Measurements from ENCODE around the gene POGK. TPM values are rescaled to one million over a fixed set of nuclear protein-coding genes. Genes with fewer than 3 reads are reported as not detected.

POGK gene
- total and polyA plus RNA-seq, 2 experiments from 2014 or later: 10.9 to 31.4 TPM

DNA sequence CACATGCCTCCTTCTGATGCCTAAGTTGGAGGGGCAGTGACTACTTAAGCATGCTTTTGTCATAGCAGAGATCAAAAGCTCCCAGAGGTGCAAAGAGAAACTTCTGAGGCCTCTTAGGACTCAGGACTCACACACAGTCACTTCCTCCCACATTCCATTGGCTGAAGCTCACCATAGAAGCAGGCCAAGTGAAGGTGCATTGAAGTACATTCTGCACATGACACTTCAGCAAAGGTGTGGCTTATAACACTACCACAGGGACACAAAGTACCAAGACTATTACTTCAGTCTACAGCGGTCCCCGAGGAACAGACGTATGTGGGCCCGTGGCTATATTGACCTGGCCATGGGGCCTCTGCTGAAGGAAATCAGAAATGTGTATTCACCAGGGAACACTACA, 2.5 kb upstream of the POGK start (continued):
- TF ChIP-seq JUNB (IDR thresholded peaks at IDR 0.05; ENCODE audit: unreplicated experiment) (no peak), ZNF114 (CRISPR knock-in tag; IDR thresholded peaks at IDR 0.05) (no peak), ZNF331 (CRISPR knock-in tag; IDR thresholded peaks at IDR 0.05; ENCODE audit: low read depth) (no peak), CREB1 (CRISPR knock-in tag; IDR thresholded peaks at IDR 0.05; ENCODE audit: low read depth) (no peak), ZNF462 (CRISPR knock-in tag; IDR thresholded peaks at IDR 0.05) (no peak), EZH2 (IDR thresholded peaks at IDR 0.05; ENCODE audit: low read depth, unreplicated experiment) (no peak)

GRCh38 chr1:166839600-166840308, 479 bp downstream of the POGK start:
- H3K27me3 Mint-ChIP-seq (ENCODE audit: insufficient read depth, low read depth, poor library complexity): peaks cover 13% of the 10 kb centered on the region
- Histone ChIP-seq H3K4me3 (peak overlapping the region; percentile 87), H3K36me3 (ENCODE audit: insufficient read depth) (peaks cover 40% of the 10 kb centered on the region), H2AFZ (no peak overlapping the region), H3K27ac (ENCODE audit: low read depth) (peak overlapping the region; percentile 88), H3K79me2 (replicated peaks; ENCODE audit: insufficient read depth) (peaks cover 45% of the 10 kb centered on the region), H3K4me2 (peak overlapping the region; percentile 96), H3K27me3 (ENCODE audit: insufficient read depth) (no peaks in the 10 kb centered on the region), H4K20me1 (replicated peaks; ENCODE audit: insufficient read depth) (peaks cover 5% of the 10 kb centered on the region), H3K4me1 (ENCODE audit: insufficient read depth) (peaks cover 15% of the 10 kb centered on the region), H3F3A (replicated peaks; ENCODE audit: low read depth) (0 out of 2 replicates have a peak, but pooled peaks cover 6% of the 10 kb centered on the region), H3K9me2 (ENCODE audit: insufficient read depth) (peaks cover 7% of the 10 kb centered on the region; the same call in 1 of the 2 replicates)
- H3K4me3 Mint-ChIP-seq: peak overlapping the region; percentile 95
- no peaks in the 10 kb centered on the region for H3K9me3 Mint-ChIP-seq
- peak; percentile 45 to 48 for TF ChIP-seq CTCF (conservative IDR thresholded peaks at IDR 0.05; ENCODE audit: low read depth in 2 of 2)
- TF ChIP-seq, protein P1, sequence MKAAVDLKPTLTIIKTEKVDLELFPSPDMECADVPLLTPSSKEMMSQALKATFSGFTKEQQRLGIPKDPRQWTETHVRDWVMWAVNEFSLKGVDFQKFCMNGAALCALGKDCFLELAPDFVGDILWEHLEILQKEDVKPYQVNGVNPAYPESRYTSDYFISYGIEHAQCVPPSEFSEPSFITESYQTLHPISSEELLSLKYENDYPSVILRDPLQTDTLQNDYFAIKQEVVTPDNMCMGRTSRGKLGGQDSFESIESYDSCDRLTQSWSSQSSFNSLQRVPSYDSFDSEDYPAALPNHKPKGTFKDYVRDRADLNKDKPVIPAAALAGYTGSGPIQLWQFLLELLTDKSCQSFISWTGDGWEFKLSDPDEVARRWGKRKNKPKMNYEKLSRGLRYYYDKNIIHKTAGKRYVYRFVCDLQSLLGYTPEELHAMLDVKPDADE (IDR thresholded peaks at IDR 0.05): no peak
- DNase-seq (ENCODE audit: low spot score) (peak; percentile 68), ATAC-seq (peak; percentile 57)
- peak overlapping the region; percentile 93 for H3K27ac Mint-ChIP-seq
- peaks cover 24% of the 10 kb centered on the region for H3K4me1 Mint-ChIP-seq
- peaks cover 48% of the 10 kb centered on the region for H3K36me3 Mint-ChIP-seq (ENCODE audit: low read depth)
